ENCODE data around the gene GOPC.

The GOPC gene

DNA sequence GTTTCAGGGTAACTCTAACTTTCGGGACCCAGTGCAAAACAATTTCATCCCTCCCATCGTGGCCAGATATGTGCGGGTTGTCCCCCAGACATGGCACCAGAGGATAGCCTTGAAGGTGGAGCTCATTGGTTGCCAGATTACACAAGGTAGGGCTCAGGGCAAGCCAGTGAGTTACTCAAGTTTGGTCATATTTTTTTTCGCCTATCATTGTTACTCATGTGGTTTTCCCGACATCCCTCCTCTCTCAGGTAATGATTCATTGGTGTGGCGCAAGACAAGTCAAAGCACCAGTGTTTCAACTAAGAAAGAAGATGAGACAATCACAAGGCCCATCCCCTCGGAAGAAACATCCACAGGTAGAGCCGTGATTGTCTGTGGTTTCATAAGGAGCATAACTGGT, 61.6 kb downstream of the GOPC start:
- Histone ChIP-seq H3K9ac (ENCODE audit: low read depth, low read length, poor library complexity, severe bottlenecking) (no peak overlapping the region), H3K79me2 (ENCODE audit: insufficient read depth, low read length) (no peaks in the 10 kb centered on the region), H3F3A (ENCODE audit: low read depth) (no peaks in the 10 kb centered on the region), H3K4me2 (ENCODE audit: low read depth, low read length, poor library complexity, severe bottlenecking) (no peak overlapping the region), H2AFZ (ENCODE audit: low read length) (no peak overlapping the region), H3K9me3 (ENCODE audit: insufficient read depth, low read depth, low read length) (no peaks in the 10 kb centered on the region), H3K36me3 (ENCODE audit: insufficient read depth, low read length) (no peaks in the 10 kb centered on the region), H3K4me1 (ENCODE audit: insufficient read depth, low read length, poor library complexity, severe bottlenecking) (no peaks in the 10 kb centered on the region), H3K27me3 (ENCODE audit: insufficient read depth, low read length, poor library complexity, severe bottlenecking) (no peaks in the 10 kb centered on the region), H3K4me3 (ENCODE audit: low read length, poor library complexity, severe bottlenecking) (no peak overlapping the region), H4K20me1 (ENCODE audit: insufficient read depth, low read length, poor library complexity, severe bottlenecking) (no peaks in the 10 kb centered on the region), H3K9me2 (replicated peaks; ENCODE audit: low read depth, low read length) (no peaks in the 10 kb centered on the region)
- no peak for TF ChIP-seq EZH2phosphoT487 (IDR thresholded peaks at IDR 0.05; ENCODE audit: borderline replicate concordance)
- TF ChIP-seq, protein P1, sequence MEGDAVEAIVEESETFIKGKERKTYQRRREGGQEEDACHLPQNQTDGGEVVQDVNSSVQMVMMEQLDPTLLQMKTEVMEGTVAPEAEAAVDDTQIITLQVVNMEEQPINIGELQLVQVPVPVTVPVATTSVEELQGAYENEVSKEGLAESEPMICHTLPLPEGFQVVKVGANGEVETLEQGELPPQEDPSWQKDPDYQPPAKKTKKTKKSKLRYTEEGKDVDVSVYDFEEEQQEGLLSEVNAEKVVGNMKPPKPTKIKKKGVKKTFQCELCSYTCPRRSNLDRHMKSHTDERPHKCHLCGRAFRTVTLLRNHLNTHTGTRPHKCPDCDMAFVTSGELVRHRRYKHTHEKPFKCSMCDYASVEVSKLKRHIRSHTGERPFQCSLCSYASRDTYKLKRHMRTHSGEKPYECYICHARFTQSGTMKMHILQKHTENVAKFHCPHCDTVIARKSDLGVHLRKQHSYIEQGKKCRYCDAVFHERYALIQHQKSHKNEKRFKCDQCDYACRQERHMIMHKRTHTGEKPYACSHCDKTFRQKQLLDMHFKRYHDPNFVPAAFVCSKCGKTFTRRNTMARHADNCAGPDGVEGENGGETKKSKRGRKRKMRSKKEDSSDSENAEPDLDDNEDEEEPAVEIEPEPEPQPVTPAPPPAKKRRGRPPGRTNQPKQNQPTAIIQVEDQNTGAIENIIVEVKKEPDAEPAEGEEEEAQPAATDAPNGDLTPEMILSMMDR (conservative IDR thresholded peaks at IDR 0.05; ENCODE audit: low read length), result no peak

- no peaks in the 10 kb centered on the region for H3K79me2 ChIP-seq (ENCODE audit: insufficient read depth, low read length)
- H3K27me3 ChIP-seq (ENCODE audit: insufficient read depth, low read length, poor library complexity, severe bottlenecking), result no peaks in the 10 kb centered on the region
- H3K4me2 ChIP-seq (ENCODE audit: low read depth, low read length, poor library complexity, severe bottlenecking), result no peak overlapping the region
- no peaks in the 10 kb centered on the region for H3K9me3 ChIP-seq (ENCODE audit: insufficient read depth, low read depth, low read length)
- H3K36me3 ChIP-seq (ENCODE audit: insufficient read depth, low read length), result no peaks in the 10 kb centered on the region
- no peak overlapping the region for H2AFZ ChIP-seq (ENCODE audit: low read length)
- no peaks in the 10 kb centered on the region for H3K9me2 ChIP-seq (replicated peaks; ENCODE audit: low read depth, low read length)
- H4K20me1 ChIP-seq (ENCODE audit: insufficient read depth, low read length, poor library complexity, severe bottlenecking), result no peaks in the 10 kb centered on the region
- no peaks in the 10 kb centered on the region for H3K4me1 ChIP-seq (ENCODE audit: insufficient read depth, low read length, poor library complexity, severe bottlenecking)
- H3K9ac ChIP-seq (ENCODE audit: low read depth, low read length, poor library complexity, severe bottlenecking), result no peak overlapping the region
- H3F3A ChIP-seq (ENCODE audit: low read depth), result no peaks in the 10 kb centered on the region
- H3K4me3 ChIP-seq (ENCODE audit: low read length, poor library complexity, severe bottlenecking), result no peak overlapping the region
- TF ChIP-seq EZH2phosphoT487 (IDR thresholded peaks at IDR 0.05; ENCODE audit: borderline replicate concordance), result no peak
- TF ChIP-seq, protein P1 (conservative IDR thresholded peaks at IDR 0.05; ENCODE audit: low read length), result no peak
Measured at GRCh38 chr6:117538615-117539014, 63.7 kb downstream of the GOPC start.

DNA sequence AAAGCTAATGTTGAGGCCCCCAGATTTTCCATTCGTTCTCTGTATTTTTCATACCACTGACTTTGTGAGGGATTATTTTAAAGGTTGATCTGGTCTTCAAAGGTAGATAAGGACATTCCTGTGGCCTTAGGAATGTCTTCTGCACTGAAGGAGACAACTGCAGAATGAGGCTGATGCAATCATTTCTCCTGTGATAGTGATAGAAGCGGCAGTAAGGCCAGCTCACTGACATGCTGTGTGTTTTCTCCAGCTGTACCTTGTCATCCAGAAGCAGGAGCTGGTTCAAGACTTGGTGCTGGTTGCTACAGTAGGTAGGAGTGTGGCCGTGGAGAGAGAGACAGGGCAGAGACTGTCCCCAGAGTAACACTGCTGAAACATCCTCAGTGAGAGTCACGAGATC, 66.0 kb downstream of the GOPC start:
- no peaks in the 10 kb centered on the region for H3K9me2 ChIP-seq (replicated peaks; ENCODE audit: low read depth, low read length)
- no peak overlapping the region for H3K4me3 ChIP-seq (ENCODE audit: low read length, poor library complexity, severe bottlenecking)
- no peaks in the 10 kb centered on the region for H3K36me3 ChIP-seq (ENCODE audit: insufficient read depth, low read length)
- H3F3A ChIP-seq (ENCODE audit: low read depth), result no peaks in the 10 kb centered on the region
- H3K9ac ChIP-seq (ENCODE audit: low read depth, low read length, poor library complexity, severe bottlenecking), result no peak overlapping the region
- TF ChIP-seq EZH2phosphoT487 (IDR thresholded peaks at IDR 0.05; ENCODE audit: borderline replicate concordance), result no peak
- TF ChIP-seq, protein P1 (conservative IDR thresholded peaks at IDR 0.05; ENCODE audit: low read length), result no peak
- no peak overlapping the region for H3K4me2 ChIP-seq (ENCODE audit: low read depth, low read length, poor library complexity, severe bottlenecking)
- no peaks in the 10 kb centered on the region for H3K4me1 ChIP-seq (ENCODE audit: insufficient read depth, low read length, poor library complexity, severe bottlenecking)
- no peaks in the 10 kb centered on the region for H3K79me2 ChIP-seq (ENCODE audit: insufficient read depth, low read length)
- no peaks in the 10 kb centered on the region for H3K27me3 ChIP-seq (ENCODE audit: insufficient read depth, low read length, poor library complexity, severe bottlenecking)
- no peaks in the 10 kb centered on the region for H4K20me1 ChIP-seq (ENCODE audit: insufficient read depth, low read length, poor library complexity, severe bottlenecking)
- H2AFZ ChIP-seq (ENCODE audit: low read length), result peak overlapping the region; percentile 59; the same call in 1 of the 2 replicates
- no peaks in the 10 kb centered on the region for H3K9me3 ChIP-seq (ENCODE audit: insufficient read depth, low read depth, low read length)
